RCC 7860 (cell line): ENCODE measurements around the gene FAR1.
A peak's percentile ranks its signal among the peaks of the same experiment; 100 is the strongest.
"Not testable (repeated sequence)": the region's sequence is repeated elsewhere in the genome, so short reads cannot be mapped to it uniquely, and the experiment has no call there.

Experiments
- DNase-seq: peaks from one replicate; pipeline ENCODE4 v3.0.0-alpha.2; 2015; ENCODE audit warnings: low spot score
- FAIRE-seq: peaks from 2 replicates; lab custom pipeline; 2012; peaks lifted over from hg19 to GRCh38; lab: Jason Lieb, UNC

Gene FAR1

DNA sequence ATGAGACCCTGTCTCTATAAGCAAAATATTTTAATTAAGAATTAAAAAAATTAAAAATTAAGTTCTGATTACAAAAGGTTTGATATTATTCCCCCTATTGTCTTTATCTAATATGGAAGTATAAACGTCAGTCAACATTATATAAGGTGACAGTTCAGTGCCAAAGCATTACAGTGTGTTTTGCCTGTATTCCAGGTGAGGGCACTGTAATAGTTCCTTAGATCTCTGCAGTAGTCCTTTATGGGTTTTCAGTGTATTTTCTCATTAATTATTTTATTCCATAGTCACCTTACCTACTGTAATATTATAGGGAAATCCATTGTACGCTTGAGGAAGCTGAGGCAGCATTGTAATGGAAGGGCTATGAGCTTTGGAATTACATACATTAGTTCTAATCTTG, 33.0 kb downstream of the FAR1 start:
- no peak for DNase-seq
- FAIRE-seq = no peak

DNA sequence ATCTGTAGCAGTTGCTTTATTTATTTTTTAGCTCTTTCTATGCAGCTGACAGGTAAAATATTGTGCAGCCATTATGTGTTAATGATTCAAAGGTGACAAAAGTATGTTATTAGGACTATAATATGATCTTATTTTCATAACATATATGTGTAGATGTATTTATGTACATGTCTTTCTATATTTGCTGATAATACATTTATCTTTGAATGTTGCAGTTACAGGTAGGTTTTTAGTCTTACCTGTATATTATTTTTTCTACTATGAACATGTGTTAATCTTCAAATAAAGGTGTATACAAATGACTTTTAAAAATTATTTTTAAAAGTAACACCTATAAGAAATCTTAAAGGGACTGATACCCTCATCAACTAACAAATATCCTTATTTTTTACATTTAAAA, 33.6 kb downstream of the FAR1 start:
- no peak for FAIRE-seq
- DNase-seq = no peak

DNA sequence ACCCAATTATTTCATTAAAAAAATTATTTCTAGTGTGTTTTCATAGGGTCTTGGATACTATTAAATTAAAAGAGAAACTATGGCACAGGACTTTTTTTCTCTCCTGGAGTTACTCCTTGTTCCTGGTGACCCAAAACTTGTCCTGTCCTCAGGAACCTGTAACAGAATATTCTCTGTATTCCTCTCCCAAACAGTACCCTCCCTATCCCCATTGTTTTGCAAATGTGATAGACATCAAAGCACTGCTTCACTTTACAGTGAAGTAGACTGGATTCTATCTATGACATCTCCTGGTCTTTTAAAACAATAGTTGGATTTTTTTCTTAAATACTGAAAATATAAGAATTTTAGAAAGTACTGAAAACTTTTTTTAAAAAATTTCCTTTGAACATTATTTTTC, 37.2 kb downstream of the FAR1 start:
- FAIRE-seq (no peak), DNase-seq (no peak)

DNA sequence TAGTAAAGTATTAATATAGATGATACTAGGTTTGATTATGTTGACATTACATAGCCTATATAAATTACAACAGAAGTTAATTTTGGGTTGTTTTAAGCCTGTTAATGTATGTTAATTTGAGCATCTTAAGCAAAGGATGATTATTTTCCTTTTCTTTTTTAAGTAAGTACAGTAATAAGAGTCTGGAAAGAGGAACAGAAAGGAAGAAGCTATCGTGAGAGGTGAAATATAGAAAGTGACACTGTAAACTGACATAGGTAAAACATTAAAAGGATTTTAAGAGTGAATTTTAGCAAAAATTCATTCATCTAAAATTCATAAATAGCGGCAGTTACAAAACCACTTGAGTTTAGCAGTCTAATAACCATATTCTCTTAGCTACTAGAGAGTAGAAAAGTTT, 45.5 kb downstream of the FAR1 start:
- FAIRE-seq (no peak), DNase-seq (no peak)

DNA sequence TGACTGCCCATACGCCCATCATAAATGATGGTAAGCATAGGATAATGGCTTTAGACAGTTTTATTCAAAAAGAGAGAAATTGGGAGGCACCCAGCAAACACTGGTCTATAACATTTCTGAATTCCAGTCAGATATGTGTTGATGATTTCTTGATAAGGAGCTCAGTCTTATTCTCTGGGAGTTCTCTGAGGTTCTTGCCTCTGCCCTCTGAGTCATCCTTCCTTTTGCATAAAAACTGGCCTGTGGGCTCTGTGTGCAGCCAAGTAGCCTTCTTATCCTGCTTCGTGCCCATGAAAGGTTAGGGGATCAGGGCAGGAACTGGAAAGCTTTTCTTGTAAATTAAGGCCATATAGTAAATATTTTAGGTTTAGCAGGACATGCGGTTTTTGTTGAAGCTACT, 48.9 kb downstream of the FAR1 start:
- no peak for FAIRE-seq
- peak; percentile 9 for DNase-seq

DNA sequence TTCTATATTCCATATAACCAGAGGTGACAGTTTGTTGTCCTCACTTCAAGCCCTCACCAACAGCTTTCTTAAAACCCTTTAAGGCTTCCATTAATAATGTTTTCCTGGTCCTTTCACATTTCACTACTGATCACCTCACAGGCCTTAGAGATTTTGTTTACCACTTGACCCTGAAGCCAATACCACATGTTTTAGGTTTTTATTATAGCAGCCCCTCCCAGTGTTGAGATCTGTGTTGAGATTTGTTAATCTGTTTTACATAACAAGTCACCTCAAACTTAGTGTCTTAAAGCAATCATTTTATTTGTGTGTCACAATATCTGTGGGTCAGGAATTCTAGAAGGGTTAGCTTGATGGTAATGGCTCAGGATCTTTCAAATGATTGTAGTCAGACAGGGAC, 49.9 kb downstream of the FAR1 start:
- no peak for DNase-seq
- no peak for FAIRE-seq

DNA sequence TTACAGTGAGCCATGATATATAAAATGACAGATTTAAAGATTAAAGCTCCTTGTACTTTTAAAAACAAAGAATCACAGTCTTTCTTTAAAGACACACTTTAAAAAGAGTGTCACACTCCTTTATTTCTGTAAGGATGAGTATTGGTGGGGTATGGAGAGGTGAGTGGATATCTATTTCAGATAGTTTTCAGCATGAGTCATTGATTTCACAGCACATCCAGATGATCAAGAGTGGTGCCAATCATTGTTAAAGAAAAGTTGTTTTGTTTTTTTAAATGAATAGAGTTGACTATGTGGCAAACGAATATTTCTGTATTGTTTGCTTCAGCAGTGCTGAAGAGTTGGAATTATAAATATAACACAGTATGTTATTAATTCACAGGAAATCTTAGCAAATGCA, 52.5 kb downstream of the FAR1 start:
- no peak for FAIRE-seq
- DNase-seq = no peak

DNA sequence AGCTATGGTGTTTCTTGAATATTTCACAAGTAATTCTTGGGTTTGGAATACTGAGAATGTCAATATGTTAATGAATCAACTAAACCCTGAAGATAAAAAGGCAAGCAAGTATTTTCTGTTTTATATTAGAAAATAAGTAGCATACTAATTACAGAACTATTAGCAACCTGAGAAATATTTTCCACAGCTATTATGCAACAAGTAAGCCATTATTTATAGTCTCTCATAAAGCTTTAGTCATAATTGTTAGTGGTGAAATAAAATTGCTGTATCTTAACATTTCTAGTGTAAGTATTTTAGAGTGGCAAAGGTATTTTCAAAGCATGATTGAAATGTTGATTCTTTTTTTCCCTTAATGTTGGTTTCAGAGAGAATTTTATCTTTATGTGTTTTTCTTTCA, 53.3 kb downstream of the FAR1 start:
- no peak for DNase-seq
- FAIRE-seq = no peak

DNA sequence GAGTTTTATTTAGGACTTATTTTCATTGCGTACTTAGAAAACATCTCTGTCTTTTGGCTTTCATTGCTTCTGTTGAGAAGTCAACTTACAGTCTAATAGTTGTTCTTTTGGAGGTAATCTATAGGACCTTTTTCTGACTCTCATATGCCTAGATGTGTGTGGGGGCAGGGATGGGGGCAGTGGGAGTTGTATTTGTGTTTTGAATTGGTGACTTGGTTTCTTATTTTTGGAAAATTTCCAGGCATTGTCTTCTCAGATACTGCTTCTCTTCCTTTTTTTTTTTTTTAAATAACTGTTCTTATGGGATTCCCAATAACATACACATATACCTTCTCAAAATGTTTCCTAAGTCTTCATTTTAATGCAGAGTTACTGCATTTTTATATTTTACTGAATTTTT, 58.0 kb downstream of the FAR1 start:
- no peak for FAIRE-seq

DNA sequence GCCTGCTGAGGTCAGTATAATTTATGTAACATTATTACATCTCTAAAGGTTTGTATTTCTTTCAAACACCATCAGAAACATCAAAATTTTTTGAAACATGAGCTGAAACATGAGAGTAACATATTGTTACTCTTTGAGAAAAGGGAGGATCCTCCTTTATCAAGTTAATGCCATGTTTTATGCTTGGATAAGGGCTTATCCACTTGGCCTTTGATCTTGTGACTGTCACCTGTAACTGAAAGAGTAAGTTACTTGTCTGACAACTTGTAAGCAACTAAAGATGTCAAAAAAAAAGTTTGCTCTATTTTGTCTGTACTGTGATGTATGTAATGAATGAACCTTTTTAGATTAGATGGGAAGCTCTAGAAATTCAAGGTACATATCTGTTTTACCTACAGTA, 59.6 kb downstream of the FAR1 start:
- FAIRE-seq = no peak
- no peak for DNase-seq

More for the DNA sequence above, 58.0 kb downstream of the FAR1 start:
- no peak for DNase-seq

DNA sequence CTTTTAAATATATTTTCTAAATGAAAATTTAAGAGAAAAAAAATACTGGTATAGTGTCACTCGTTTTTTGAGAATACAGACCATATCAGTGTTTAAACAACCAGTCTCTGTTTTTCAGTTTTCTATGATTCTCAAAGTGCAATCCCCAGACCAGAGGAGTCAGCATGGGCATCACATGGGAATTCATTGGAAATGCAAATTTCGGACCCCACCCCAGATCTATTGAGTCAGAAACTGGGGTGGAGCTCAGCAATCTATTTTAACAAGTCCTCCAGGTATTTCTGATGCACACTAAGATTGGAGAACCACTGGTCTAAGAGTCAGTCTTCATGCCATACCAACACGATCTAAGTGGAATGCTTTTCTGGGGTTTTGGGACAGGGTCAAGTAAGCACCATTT, 66.1 kb downstream of the FAR1 start:
- DNase-seq (no peak), FAIRE-seq (no peak)

DNA sequence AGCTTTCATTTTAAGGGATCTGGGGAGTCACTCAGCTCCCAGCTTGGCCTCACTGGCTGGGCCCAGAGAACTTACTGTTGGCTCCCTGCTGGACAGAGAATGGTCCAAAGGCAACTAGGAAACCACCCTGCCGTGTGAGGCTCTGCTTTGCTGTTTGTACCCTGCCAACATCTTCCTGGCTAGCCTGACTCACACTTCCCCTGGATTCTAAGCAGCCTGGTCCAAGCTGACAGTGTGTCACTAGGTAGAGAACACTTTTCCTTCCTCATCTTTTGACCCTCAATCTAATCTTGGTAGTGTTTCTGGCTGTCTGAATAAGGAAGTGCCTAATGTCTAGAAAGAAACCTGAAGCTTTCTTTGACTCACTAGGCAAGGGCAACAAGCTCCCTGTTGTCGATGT, 76.7 kb downstream of the FAR1 start:
- FAIRE-seq (no peak), DNase-seq (no peak)

DNA sequence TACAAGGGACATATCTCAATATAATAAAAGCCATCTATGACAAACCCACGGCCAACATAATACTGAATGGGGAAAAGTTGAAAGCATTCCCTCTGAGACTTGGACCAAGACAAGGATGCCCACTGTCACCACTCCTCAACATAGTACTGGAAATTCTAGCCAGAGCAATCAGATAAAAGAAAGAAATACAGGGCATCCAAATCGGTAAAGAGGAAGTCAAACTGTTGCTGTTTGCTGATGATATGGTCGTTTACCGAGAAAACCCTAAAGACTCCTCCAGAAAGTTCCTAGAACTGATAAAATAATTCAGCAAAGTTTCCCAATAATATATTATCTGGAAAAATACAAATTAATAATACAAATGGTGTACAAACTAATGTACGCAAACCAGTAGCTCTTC, 84.8 kb downstream of the FAR1 start:
- FAIRE-seq, DNase-seq: not testable (repeated sequence)

DNA sequence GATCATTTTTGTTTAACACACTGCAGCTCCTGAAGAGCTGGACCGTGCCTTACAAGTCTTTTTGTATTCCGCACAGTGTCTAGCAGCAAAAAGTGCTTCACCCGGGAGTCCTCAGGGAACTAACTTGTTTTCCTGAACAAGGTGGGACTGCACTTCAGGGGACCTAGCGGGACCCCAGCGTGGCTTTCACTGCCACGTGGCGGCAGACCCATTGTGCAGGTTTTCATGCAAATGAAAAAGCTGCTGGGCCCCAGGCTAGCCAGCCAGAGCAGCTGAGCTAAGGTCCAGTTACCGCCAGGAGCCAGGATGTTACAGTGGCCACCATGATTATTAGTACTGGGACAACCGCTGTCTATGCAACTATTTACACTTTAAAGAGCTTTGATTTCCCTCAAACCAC, 90.6 kb downstream of the FAR1 start:
- FAIRE-seq (no peak), DNase-seq (no peak)

DNA sequence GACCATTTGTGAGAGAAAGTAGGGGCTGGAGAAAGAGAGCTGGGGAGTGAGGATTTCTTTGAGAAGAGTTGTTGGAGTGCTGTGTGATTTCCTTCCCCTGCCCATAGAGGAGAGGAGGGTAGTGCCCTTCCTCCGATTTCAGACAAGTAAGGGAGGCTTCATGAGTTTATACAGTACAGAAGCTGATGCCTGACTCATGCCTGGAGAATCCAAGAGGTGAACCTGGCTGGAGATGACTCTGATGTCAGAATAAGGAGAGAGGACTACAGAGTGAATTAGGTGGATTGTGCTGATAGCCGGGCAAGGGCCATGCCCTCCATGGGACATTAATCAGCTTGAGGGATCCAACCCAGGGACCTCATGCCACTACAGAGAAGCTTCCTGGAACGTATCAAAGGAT, 91.6 kb downstream of the FAR1 start:
- DNase-seq (peak; percentile 12), FAIRE-seq (no peak)

DNA sequence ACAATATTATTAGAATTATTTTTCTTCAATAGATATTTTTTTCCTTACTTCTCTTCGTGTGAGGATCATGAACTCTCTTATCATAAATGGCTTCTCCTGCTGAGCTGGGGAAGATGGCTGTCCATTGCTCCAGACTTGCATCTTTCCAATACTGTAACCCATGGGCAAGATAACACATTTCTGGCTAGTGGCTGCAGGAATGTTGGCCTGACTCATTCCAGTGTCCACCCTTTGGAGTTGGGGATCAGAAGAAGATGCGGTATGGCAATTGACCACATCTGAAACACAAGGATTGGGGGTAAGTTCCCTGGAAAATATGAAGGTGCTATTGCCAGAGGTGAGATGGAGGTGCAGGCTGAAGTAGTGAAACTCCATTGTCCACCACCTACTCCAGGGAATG, 92.8 kb downstream of the FAR1 start:
- FAIRE-seq (no peak), DNase-seq (no peak)

DNA sequence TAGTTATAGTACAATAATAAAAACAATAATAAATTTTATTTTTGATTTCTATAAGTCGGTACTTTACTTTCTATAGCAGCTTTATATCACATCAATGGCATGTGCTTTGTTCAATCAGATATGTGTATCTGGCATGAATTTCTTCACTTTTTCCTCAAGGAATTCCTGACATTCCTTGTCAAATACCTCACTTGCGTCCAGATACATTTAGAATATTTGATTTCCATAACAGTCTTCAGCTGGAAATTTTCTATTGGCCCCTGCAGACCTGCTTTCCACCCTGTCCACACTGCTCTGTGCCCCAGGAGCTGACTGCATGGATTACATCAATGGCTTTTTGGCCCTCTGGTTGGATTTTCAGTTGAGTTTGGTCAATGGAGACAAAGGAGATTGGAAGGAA, 93.2 kb downstream of the FAR1 start:
- peak; percentile 7 for DNase-seq
- no peak for FAIRE-seq

DNA sequence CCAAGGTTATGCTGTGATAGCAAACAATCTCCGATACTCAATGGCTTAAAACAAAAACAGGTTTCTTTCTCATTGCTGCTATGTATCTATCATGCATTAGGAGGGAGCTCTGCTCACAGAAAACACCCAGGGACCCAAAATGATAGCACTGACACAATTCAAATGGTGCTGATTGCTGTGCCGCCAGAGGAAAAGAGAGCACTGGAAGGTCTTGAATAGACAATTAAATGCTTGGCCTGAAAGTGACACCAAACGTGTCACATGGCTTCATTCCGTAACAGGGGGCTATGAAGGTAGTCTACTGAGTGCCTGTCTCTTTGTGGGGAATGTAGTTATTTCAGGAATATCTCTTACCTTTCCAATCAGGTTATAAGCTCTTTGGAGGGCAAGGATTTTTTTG, 94.2 kb downstream of the FAR1 start:
- FAIRE-seq (no peak), DNase-seq (no peak)

DNA sequence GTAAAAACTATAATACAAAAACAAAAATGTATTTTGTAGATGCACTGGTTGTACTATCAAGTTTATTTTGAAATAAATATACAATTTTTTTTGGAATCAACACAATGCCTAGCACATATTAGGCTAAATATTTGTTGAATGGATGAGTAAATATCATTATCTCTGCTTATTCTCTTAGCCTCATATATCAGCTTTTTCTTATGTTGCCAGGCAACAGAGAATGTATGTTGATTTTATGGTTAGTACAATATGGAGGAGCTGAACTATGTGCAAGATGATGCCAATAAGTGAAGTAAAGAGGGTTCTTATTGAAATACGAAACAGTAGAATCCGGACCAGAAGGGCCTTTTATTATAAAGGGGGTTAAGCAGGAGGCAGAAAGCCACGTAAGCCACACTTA, 94.9 kb downstream of the FAR1 start:
- FAIRE-seq (no peak), DNase-seq (no peak)

DNA sequence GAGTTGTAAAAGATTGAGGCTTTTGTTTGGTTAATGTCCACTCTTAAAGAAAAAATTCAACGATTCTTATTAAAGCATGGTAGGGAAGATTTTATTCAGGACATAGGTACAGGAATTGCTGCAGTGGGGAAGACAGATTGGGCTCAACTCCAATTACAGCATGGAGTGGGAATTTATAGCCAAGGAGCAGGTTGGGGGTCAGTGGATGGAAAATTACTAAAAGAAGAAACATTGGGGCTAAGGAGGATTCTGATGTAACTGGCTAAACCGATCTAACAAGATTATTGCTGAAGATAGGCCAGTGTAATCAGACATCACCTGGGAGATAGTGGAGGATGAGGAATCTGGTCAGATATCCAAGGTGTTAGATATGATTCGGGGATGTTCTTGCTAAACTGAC, 97.4 kb downstream of the FAR1 start:
- DNase-seq (no peak), FAIRE-seq (no peak)

DNA sequence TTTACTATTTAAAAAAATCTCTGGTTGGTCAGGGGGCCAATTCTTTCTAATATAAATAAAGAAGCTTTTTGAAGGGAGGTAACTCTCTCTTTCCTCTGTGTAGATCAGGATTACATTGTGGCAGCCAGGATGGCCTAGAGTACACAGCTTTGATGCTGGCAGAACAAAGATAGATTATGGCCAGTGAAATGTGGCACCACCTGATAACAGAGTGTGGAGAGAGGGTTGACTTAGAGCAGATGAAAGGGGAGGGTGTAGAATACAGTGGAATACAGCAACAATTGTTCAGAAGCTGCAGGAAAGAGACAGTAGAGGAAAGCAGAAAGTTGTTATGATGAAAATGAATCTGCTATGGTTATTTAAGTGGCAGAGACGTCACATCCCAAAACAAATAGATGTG, 99.0 kb downstream of the FAR1 start:
- FAIRE-seq (no peak), DNase-seq (no peak)

DNA sequence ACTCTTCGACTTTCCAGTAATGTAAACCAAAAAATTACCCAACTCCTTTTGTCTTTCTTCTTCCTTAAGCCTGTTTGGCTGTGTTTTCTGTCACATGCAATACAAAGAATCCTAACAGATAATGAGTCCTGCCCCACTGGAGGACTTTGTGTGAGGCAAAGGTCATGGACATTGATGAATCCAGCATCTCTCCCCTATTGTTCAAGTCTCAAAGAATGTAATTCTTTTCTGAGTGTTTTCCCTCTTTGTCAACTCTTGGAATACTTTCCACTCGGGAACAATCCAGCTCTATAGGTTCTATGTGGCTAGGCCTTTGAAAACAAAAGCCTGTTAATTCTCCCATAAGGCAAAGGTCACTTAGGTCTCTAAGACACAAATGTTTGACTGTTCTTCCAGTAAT, 100.7 kb downstream of the FAR1 start:
- FAIRE-seq (no peak), DNase-seq (no peak)

DNA sequence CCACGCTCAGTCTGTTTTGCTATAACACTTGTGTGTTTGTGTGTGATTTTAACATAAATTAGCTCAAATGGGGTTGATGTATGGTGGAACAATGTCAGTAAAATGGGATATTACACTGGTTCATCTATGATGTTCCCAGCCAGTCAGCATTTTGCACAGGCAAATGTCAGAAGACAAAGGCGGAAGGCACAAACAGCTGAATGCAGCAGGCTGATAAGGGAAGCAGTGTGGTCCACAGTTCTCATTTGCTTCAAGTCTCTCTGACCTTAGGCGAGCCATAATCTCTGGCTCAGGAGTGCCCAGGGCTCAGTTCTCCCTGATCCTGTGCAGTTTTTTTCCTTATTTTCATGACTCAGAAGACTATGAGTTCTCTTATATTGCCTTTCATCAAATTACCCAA, 102.7 kb downstream of the FAR1 start:
- FAIRE-seq (no peak), DNase-seq (no peak)
